Vagina (tissue), 2 donors: ENCODE data around the gene GSTT2B.
"Not testable (repeated sequence)": the region's sequence is repeated elsewhere in the genome, so short reads cannot be mapped to it uniquely, and the experiment has no call there.

Experiments used
- POLR2A ChIP-seq, 2 donors: fragments of 450-650 bp; IDR thresholded peaks; one replicate each; pipeline ENCODE4 v1.6.1; 2017; ENCODE audit warnings: antibody characterized with exemption in 2 of 2, mild to moderate bottlenecking in 2 of 2, moderate library complexity in 2 of 2
- POLR2AphosphoS5 ChIP-seq, 2 donors: sonication (generic); formaldehyde crosslinking; IDR thresholded peaks; one replicate each; pipeline ENCODE4 v1.9.0; 2017; ENCODE audit warnings: antibody characterized with exemption in 2 of 2, mild to moderate bottlenecking in 2 of 2, low read depth in 1 of 2; ENCODE audit not compliant: insufficient read depth in 1 of 2
- TF ChIP-seq, protein P1 (sequence below), 3 experiments: fragments of 450-650 bp in 2 of 3; fragments of 200-600 bp in 1 of 3; sonication (generic) in 1 of 3; IDR thresholded peaks; one replicate each; pipeline ENCODE4 v1.5.1; 2017 to 2019; ENCODE audit warnings: antibody characterized with exemption in 3 of 3, mild to moderate bottlenecking in 2 of 3, moderate library complexity in 2 of 3

DNA sequence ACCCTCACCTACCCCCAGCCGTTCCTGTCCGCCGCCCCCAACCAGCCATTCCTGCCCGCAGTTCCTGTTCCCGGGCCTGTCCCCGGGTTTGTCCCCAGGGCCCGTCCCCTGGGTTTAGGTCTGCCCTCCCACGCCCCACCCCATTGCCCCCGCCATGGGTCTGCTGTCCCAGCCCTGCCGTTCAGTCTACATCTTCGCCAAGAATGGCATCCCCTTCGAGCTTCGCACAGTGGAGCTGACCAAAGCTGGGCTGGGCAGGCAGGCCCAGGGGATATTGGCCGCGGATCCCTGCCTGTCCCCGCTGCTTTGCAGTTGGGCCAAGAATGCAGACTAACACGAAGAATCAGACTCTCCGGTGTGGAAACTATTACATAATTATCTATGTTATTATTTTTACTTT, 11.2 kb downstream of the GSTT2B start:
- not testable (repeated sequence) for TF ChIP-seq POLR2AphosphoS5 (IDR thresholded peaks at IDR 0.05; ENCODE audit: insufficient read depth in 1 of 2, low read depth in 1 of 2); POLR2A (IDR thresholded peaks at IDR 0.05)
- TF ChIP-seq, protein P1, sequence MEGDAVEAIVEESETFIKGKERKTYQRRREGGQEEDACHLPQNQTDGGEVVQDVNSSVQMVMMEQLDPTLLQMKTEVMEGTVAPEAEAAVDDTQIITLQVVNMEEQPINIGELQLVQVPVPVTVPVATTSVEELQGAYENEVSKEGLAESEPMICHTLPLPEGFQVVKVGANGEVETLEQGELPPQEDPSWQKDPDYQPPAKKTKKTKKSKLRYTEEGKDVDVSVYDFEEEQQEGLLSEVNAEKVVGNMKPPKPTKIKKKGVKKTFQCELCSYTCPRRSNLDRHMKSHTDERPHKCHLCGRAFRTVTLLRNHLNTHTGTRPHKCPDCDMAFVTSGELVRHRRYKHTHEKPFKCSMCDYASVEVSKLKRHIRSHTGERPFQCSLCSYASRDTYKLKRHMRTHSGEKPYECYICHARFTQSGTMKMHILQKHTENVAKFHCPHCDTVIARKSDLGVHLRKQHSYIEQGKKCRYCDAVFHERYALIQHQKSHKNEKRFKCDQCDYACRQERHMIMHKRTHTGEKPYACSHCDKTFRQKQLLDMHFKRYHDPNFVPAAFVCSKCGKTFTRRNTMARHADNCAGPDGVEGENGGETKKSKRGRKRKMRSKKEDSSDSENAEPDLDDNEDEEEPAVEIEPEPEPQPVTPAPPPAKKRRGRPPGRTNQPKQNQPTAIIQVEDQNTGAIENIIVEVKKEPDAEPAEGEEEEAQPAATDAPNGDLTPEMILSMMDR (IDR thresholded peaks at IDR 0.05), result not testable (repeated sequence)
